Measurements from ENCODE around the gene STIM1.

DNA sequence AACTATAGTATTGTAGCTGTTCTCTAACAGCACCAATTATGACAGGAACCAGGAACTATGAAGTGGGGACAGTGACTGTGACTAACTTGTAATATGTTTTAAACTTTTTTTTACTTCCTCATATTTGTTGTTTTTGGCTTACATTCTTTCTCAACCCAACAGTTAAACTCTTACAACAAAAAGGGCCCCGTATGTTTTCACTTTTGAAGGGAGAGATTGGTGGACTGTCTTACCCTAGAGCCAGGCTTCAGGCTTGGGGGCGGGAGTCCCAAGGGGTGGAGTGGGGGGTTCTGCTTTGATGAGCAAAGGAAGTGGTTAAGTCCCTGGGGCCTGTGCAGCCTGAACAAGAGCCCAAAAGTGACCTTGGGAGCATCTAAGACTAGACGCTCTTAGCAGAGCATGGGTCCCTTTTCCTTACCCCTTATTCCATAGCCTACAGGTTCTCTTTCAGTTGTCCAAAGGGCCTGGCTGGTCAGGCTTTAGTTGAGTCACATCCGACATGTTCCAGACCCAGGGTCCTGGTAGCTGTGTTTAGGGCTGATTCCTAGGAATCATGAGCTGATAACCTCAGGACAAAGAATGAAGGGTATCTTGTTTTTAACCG, 38.8 kb downstream of the STIM1 start:
- TF ChIP-seq, protein P1, sequence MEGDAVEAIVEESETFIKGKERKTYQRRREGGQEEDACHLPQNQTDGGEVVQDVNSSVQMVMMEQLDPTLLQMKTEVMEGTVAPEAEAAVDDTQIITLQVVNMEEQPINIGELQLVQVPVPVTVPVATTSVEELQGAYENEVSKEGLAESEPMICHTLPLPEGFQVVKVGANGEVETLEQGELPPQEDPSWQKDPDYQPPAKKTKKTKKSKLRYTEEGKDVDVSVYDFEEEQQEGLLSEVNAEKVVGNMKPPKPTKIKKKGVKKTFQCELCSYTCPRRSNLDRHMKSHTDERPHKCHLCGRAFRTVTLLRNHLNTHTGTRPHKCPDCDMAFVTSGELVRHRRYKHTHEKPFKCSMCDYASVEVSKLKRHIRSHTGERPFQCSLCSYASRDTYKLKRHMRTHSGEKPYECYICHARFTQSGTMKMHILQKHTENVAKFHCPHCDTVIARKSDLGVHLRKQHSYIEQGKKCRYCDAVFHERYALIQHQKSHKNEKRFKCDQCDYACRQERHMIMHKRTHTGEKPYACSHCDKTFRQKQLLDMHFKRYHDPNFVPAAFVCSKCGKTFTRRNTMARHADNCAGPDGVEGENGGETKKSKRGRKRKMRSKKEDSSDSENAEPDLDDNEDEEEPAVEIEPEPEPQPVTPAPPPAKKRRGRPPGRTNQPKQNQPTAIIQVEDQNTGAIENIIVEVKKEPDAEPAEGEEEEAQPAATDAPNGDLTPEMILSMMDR (IDR thresholded peaks at IDR 0.05; ENCODE audit: insufficient read depth, low read length) = no peak
- TF ChIP-seq GABPA (IDR thresholded peaks at IDR 0.05; ENCODE audit: low read depth) = peak; percentile 44; the same call in 1 of the 2 replicates
- TF ChIP-seq, protein P2, sequence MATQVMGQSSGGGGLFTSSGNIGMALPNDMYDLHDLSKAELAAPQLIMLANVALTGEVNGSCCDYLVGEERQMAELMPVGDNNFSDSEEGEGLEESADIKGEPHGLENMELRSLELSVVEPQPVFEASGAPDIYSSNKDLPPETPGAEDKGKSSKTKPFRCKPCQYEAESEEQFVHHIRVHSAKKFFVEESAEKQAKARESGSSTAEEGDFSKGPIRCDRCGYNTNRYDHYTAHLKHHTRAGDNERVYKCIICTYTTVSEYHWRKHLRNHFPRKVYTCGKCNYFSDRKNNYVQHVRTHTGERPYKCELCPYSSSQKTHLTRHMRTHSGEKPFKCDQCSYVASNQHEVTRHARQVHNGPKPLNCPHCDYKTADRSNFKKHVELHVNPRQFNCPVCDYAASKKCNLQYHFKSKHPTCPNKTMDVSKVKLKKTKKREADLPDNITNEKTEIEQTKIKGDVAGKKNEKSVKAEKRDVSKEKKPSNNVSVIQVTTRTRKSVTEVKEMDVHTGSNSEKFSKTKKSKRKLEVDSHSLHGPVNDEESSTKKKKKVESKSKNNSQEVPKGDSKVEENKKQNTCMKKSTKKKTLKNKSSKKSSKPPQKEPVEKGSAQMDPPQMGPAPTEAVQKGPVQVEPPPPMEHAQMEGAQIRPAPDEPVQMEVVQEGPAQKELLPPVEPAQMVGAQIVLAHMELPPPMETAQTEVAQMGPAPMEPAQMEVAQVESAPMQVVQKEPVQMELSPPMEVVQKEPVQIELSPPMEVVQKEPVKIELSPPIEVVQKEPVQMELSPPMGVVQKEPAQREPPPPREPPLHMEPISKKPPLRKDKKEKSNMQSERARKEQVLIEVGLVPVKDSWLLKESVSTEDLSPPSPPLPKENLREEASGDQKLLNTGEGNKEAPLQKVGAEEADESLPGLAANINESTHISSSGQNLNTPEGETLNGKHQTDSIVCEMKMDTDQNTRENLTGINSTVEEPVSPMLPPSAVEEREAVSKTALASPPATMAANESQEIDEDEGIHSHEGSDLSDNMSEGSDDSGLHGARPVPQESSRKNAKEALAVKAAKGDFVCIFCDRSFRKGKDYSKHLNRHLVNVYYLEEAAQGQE (IDR thresholded peaks at IDR 0.05; ENCODE audit: insufficient replicate concordance, low read depth) = no peak
- peak; percentile 54; the same call in 1 of the 2 replicates for TF ChIP-seq POLR2AphosphoS5 (IDR thresholded peaks at IDR 0.05; ENCODE audit: low read depth)
- TF ChIP-seq SPI1 (IDR thresholded peaks at IDR 0.05; ENCODE audit: borderline replicate concordance, low read depth) = peak; percentile 62; the same call in 1 of the 2 replicates

Data from HL-60 (cell line).